Epithelial cell of proximal tubule (primary cell): Measurements from ENCODE around the gene FTL. TPM values are rescaled to one million over a fixed set of nuclear protein-coding genes. Genes with fewer than 3 reads are reported as not detected.

Experiments used
- DNase-seq: peaks from one replicate; pipeline ENCODE4 v3.0.0-alpha.2; 2011; ENCODE audit warnings: low read depth
- H3K4me3 ChIP-seq: 2 replicates; pipeline ENCODE4 v1.5.1; 2011; ENCODE audit warnings: low read depth, mild to moderate bottlenecking, low read length
- total RNA-seq: library from RNA; depleted of rRNA; stranded (reverse); fragments of >200 nt; gene quantifications from 2 replicates; pipeline ENCODE4 v1.2.3, GENCODE V29; 2015
- TF ChIP-seq, protein P1 (sequence below): conservative IDR thresholded peaks from 2 replicates; pipeline ENCODE4 v1.5.1; 2012; ENCODE audit warnings: low read depth, mild to moderate bottlenecking, low read length

The FTL gene
- total RNA-seq, 1 donor from 2014 or later: 2,420 TPM

DNA sequence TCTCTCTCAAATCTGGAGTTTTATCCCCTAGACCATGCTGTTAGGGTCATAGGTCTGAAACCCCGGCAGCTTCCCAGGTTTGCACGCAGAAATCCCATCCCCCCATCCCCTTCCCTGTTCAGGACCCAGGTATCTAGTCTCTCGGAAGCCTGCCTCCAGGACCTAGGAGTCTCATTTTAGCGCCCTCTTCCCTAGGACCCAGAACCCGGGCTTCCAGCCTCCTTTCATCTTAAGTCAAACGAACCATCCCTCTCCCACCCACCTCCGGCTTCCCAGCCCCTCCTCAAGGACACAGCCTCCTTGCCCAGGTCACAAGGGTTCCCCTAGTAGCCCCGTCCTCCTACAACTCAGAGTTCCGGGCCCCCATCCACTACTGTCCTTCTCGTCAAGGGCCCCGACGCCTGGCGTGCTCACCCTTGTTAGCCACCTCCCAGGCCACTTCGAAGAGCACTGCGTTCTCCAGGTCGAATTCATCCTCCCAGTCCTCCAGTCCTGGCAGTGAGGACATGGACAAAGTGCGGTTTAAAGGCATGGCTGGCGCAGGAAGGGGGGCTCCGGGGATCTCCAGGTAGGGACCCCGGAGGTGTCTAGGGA lies 27.6 kb downstream of the FTL start:
- DNase-seq: no peak
- TF ChIP-seq, protein P1, sequence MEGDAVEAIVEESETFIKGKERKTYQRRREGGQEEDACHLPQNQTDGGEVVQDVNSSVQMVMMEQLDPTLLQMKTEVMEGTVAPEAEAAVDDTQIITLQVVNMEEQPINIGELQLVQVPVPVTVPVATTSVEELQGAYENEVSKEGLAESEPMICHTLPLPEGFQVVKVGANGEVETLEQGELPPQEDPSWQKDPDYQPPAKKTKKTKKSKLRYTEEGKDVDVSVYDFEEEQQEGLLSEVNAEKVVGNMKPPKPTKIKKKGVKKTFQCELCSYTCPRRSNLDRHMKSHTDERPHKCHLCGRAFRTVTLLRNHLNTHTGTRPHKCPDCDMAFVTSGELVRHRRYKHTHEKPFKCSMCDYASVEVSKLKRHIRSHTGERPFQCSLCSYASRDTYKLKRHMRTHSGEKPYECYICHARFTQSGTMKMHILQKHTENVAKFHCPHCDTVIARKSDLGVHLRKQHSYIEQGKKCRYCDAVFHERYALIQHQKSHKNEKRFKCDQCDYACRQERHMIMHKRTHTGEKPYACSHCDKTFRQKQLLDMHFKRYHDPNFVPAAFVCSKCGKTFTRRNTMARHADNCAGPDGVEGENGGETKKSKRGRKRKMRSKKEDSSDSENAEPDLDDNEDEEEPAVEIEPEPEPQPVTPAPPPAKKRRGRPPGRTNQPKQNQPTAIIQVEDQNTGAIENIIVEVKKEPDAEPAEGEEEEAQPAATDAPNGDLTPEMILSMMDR: peak; percentile 7
- peak overlapping the region; percentile 82 for H3K4me3 ChIP-seq

DNA sequence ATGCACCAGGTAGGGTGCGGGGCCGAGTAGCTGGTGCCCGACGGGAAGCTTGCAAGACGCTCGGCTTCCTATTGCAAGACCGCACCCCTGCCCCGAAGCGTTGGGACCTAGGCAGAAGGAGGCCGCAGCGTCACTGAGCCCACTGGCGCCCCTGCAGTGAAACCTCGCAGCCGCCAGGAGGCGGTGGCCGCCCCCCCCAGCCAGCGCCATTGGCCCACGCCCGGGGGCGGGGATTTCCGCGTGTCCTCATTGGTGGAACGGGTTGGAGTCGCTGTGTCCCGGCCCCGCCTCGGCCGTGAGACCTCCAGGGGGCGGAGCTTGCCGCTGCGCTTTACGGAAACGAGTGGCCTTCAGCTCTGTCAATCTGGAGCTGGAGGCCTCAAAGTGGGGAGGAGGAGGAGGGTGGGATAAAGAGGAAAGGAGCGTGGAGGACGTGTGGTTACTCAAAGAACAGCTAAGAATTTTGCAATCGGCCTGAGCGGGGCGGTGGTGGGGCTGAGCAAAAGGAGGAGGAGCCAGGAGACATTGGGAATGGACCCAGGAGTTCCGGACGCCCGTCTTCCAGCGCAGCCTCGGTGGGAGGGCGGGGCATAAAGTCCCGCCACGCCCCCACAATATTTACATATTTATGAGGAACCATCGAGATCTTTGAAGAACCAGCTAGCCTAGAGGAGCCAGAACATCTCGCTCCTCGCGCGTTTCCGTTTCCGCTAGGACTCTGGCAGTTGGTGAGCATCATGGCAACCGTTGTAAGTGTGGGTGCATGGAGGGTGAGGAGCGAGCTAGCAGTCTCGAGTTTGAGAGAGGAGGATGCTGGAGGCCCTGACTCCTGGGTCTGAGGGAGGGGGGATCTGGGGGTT lies 28.3 kb downstream of the FTL start, which contains the start of the genes GYS1 and RUVBL2:
GYS1 (minus strand) TSS at position 135 of the 860 bp plus-strand sequence. CDS start 197 bp downstream, outside the sequence.
RUVBL2 (plus strand) TSS at position 713 of the 860 bp plus-strand sequence; CDS start at position 738, 25 bp downstream.
- DNase-seq: peak; percentile 95
- H3K4me3 ChIP-seq: peak within 1 kb of the TSS; percentile 82
- TF ChIP-seq, protein P1: peak; percentile 65

DNA sequence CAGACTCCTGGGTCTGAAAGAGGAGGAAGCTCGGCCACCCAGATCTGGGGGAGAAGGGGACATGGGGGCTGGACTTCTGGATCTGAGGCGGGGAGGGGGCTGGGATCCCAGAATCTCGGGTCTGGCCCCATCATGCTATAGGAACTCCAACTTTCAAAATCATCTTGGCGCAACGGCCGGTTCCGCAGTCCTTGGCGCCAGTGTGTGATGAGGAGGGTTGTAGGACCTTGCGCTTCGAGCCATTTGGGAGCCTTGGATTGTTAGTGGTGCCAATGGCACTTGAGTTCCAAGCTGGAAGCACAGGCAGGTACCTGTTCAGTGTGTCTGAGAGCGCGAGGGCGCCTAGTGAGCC lies 28.9 kb downstream of the FTL start:
- DNase-seq: no peak
- TF ChIP-seq, protein P1: no peak

DNA sequence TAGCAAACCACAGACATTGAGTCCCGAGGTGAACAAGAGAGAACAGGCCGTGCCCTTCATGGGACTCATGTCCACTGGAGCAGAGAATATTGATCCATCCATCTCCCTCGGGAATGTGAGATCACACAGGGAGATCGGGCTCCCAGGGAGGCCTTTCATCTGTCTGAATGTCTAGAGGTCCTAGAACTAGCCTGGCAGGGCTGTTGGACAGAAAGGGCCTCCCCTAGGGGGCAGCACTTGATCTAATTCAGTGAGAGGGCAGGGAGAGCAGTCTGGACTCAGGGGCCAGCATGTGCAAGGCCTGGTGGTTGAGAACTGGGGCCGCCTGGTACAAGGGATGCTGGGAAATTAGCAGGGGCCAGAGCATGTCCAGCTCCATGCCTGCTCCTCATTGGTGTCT lies 32.9 kb downstream of the FTL start:
- DNase-seq: no peak
- H3K4me3 ChIP-seq: no peak overlapping the region
- TF ChIP-seq, protein P1: peak; percentile 73

More for the DNA sequence above, 28.9 kb downstream of the FTL start:
- peak overlapping the region; percentile 82 for H3K4me3 ChIP-seq

DNA sequence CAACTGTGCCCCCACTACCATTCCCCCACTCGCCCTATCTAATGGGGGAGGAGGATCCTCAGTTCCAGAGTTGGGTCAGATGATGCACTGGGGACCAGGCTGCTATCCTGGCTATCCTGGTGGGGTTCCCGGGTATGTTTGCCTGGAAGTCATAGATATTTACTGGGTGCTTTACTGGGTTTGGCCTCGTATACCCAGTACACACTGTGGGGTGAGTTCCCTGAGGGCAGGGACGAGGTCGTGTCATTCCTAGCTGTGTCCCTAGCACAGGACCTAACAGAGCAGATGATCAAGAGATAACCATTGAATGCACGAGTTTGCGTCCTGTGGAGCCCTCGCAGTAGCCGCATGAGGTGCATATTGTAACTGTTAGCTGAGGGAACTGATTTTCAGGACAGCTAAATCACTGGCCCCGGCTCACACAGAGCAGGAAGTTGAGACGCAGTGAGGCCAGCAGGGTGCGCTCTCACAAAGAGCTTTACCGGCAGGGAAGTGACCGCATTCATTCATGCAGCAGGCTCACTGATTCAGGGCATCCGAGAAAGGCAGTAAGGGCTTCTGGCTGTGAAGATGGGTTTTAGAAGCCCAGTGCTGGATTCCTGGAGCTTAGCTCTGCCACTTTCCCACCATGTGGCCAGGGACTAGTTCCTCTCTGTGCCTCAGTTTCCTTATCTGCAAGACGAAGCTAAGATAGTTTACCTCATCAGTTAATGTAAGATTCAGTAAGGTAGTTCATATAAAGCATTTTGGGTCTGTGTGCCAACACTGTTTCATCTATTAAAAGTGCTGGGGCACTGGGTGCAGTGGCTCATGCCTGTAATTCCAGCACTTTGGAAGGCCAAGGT lies 34.6 kb downstream of the FTL start:
- DNase-seq: no peak
- H3K4me3 ChIP-seq: no peak overlapping the region
- TF ChIP-seq, protein P1: peak; percentile 80

DNA sequence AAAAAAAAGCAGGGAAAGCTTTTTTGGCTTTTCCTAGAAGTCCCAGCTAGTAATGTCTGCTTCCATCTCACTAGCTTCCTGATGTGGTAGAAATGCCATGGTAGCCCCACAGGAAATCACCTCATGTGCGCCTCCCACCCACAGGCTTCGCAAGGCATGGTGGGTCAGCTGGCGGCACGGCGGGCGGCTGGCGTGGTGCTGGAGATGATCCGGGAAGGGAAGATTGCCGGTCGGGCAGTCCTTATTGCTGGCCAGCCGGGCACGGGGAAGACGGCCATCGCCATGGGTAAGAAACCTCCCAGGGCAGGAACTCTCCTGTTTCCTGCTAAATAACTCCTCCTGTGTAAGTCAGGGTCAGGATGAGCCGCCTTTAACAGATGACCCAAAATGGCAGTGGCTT lies 39.0 kb downstream of the FTL start:
- DNase-seq: no peak
- H3K4me3 ChIP-seq: no peak overlapping the region
- TF ChIP-seq, protein P1: no peak
